22Rv1 (cell line): ENCODE data around the gene ADGRF1.

Experiments used
- ZFX ChIP-seq: fragments of 450-650 bp; IDR thresholded peaks from 2 replicates; pipeline ENCODE4 v1.6.1; 2017; ENCODE audit warnings: antibody characterized with exemption, borderline replicate concordance
- TF ChIP-seq, protein P1 (sequence below): fragments of 450-650 bp; IDR thresholded peaks from 2 replicates; pipeline ENCODE4 v1.5.1; 2017; ENCODE audit warnings: mild to moderate bottlenecking

DNA sequence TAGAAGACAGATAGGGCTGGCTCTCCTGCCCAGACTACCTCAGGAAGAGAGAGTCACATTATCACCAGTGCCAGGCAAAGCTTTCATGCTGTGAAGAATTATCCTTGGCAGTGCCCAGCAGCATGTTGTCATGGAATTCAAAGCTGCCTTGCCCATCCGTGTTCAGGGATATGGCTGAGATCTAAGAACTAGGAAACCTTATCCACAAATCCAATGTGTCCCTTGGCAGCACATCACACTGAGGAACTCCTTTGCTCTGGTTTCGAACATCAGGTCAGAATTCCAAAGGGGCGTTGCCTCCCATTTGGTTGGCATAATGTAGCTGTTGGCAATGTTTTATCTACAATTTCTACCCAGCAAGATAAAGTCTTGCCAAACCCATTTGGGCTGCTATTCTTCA lies 52.7 kb downstream of the ADGRF1 start:
- TF ChIP-seq, protein P1, sequence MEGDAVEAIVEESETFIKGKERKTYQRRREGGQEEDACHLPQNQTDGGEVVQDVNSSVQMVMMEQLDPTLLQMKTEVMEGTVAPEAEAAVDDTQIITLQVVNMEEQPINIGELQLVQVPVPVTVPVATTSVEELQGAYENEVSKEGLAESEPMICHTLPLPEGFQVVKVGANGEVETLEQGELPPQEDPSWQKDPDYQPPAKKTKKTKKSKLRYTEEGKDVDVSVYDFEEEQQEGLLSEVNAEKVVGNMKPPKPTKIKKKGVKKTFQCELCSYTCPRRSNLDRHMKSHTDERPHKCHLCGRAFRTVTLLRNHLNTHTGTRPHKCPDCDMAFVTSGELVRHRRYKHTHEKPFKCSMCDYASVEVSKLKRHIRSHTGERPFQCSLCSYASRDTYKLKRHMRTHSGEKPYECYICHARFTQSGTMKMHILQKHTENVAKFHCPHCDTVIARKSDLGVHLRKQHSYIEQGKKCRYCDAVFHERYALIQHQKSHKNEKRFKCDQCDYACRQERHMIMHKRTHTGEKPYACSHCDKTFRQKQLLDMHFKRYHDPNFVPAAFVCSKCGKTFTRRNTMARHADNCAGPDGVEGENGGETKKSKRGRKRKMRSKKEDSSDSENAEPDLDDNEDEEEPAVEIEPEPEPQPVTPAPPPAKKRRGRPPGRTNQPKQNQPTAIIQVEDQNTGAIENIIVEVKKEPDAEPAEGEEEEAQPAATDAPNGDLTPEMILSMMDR: no peak
- TF ChIP-seq ZFX: no peak
